ENCODE measurements around the gene REC114. TPM values are rescaled to one million over a fixed set of nuclear protein-coding genes. Genes with fewer than 3 reads are reported as not detected.
"Not testable (repeated sequence)": the region's sequence is repeated elsewhere in the genome, so short reads cannot be mapped to it uniquely, and the experiment has no call there.

The REC114 gene
- total and polyA plus RNA-seq, 8 donors, result 0.20 to 0.24 TPM; not detected in 6

DNA sequence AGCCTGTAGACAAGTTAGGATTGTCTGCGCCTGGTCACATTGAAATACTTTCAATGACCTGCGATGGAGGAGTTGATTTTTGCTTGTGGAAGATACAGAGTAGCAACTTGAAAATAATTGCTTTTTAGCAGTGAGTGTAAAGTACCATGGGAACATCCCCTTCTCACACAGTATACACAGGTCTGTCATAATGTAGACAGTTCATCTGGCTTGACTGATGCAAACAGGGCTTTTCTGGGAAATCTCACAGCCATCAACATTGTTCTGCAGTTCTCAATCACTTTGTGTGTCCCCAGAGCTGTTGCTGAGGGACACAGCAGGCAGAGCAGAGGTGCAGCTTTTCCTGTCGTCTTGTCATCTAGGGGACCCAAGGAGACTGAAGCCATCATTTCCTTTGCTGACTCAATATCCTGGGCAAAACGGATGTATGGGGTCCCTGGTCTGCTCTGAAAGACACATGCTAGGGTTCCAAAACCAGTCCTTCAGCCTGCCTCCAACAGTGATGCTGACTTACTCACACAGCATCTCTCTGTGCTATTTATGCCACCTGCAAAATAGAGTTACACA lies 5.3 kb upstream of the REC114 start:
- no peak overlapping the region for H3K4me3 ChIP-seq
- intact Hi-C loops (cut with DNase I), result no loop called here
- H3K4me1 ChIP-seq, result no peaks in the 10 kb centered on the region
- H3K36me3 ChIP-seq, result no peaks in the 10 kb centered on the region
- H3K27me3 ChIP-seq, result peaks cover 0 to 20% of the 10 kb centered on the region in 2 donors
- H3K27ac ChIP-seq, result no peak overlapping the region
- no peak for DNase-seq
- no peak for ATAC-seq
- TF ChIP-seq, protein P1, sequence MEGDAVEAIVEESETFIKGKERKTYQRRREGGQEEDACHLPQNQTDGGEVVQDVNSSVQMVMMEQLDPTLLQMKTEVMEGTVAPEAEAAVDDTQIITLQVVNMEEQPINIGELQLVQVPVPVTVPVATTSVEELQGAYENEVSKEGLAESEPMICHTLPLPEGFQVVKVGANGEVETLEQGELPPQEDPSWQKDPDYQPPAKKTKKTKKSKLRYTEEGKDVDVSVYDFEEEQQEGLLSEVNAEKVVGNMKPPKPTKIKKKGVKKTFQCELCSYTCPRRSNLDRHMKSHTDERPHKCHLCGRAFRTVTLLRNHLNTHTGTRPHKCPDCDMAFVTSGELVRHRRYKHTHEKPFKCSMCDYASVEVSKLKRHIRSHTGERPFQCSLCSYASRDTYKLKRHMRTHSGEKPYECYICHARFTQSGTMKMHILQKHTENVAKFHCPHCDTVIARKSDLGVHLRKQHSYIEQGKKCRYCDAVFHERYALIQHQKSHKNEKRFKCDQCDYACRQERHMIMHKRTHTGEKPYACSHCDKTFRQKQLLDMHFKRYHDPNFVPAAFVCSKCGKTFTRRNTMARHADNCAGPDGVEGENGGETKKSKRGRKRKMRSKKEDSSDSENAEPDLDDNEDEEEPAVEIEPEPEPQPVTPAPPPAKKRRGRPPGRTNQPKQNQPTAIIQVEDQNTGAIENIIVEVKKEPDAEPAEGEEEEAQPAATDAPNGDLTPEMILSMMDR (IDR thresholded peaks at IDR 0.05), result no peak
- no peaks in the 10 kb centered on the region for H3K9me3 ChIP-seq

DNA sequence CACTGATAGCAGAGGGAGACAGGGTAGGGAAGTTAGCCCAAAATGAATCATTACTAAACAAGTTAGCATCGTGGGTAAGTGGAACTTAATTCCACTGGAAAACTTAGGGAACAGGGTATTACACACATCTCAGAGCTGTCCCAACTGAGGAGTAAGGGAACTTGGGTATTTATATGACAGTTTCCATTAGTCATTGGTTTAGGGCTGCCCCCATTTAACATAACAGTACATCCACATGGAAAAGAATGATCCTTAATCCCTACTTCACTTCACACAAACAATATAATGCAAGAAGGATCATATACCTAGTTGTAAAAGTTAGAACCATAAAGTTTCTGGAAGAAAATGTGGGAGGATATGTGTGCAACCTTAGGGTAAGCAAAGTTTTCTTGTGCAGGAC lies 4.3 kb upstream of the REC114 start:
- H3K36me3 ChIP-seq, result no peaks in the 10 kb centered on the region
- no peaks in the 10 kb centered on the region for H3K4me1 ChIP-seq
- H3K27ac ChIP-seq, result no peak overlapping the region
- peaks cover 0 to 24% of the 10 kb centered on the region in 2 donors for H3K27me3 ChIP-seq
- H3K9me3 ChIP-seq, result no peaks in the 10 kb centered on the region
- no peak for ATAC-seq
- intact Hi-C loops (cut with DNase I), result no loop called here
- H3K4me3 ChIP-seq, result no peak overlapping the region
- TF ChIP-seq, protein P1 (IDR thresholded peaks at IDR 0.05), result no peak
- DNase-seq, result no peak

DNA sequence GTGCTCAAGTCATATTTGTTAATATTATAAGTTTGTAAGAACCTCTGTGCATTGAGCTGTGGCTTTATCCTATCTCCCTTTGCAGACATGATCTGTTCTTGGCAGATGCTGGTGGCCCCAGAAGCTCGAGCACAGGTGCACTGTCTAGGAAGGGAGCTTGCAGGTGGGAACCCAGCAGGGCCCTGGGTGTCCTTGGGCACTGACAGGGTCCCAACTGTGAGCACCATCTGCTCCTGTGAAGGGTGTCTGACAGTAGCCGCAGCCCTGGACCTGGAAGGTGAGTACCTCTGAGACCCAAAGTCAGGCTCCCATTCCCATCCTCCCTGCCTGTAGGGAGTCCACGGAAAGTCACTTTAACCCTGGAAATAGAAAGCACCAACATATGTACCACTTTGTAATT lies 2.4 kb upstream of the REC114 start:
- Histone ChIP-seq H3K27me3 (peaks cover 0 to 24% of the 10 kb centered on the region in 2 donors), H3K27ac (no peak overlapping the region), H3K36me3 (no peaks in the 10 kb centered on the region), H3K4me3 (no peak overlapping the region), H3K4me1 (no peaks in the 10 kb centered on the region), H3K9me3 (no peaks in the 10 kb centered on the region)
- no peak for ATAC-seq
- intact Hi-C loops (cut with DNase I), result no loop called here
- TF ChIP-seq, protein P1 (IDR thresholded peaks at IDR 0.05), result no peak
- DNase-seq, result no peak

DNA sequence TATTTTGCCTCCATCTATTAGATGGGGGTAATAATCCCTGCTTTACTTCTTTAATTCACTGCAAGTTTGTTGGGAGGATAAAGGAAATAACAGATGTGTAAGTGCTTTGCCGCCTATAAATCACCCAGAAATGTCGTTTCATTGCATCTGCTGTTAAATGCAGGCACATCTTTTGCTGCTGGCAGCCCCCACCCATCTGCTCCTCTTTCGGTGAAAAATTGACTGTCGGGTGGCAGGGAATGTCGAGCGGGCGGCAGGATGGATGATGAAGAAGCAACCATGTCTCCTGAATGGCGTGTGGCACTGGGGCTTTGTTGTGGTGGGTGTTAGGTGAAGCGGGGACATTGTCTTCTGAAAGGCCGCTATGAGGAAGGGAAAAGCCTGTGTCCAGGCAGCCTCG lies 543 bp upstream of the REC114 start:
- H3K27me3 ChIP-seq, result peaks cover 0 to 24% of the 10 kb centered on the region in 2 donors
- no peak overlapping the region for H3K27ac ChIP-seq
- DNase-seq (no peak), ATAC-seq (no peak)
- H3K4me3 ChIP-seq, result no peak overlapping the region
- H3K9me3 ChIP-seq, result no peaks in the 10 kb centered on the region
- intact Hi-C loops (cut with DNase I), result no loop called here
- H3K36me3 ChIP-seq, result no peaks in the 10 kb centered on the region
- TF ChIP-seq, protein P1 (IDR thresholded peaks at IDR 0.05), result no peak
- no peaks in the 10 kb centered on the region for H3K4me1 ChIP-seq

DNA sequence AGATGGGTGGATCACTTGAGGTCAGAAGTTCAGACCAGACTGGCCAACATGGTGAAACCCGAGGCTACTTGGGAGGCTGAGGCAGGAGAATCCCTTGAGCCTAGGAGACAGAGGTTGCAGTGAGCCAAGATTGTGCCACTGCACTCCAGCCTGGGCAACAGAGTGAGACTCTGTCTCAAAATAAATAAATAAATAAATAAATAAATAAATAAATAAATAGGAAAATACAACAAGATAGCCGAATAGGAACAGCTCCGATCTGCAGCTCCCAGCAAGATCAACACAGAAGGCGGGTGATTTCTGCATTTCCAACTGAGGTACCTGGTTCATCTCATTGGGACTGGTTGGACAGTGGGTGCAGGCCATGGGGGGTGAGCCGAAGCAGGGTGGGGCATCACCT lies 4.5 kb downstream of the REC114 start:
- H3K27ac ChIP-seq; intact Hi-C loops (cut with DNase I); ATAC-seq; H3K4me1 ChIP-seq; H3K9me3 ChIP-seq; H3K4me3 ChIP-seq; H3K27me3 ChIP-seq; DNase-seq; H3K36me3 ChIP-seq: not testable (repeated sequence)

DNA sequence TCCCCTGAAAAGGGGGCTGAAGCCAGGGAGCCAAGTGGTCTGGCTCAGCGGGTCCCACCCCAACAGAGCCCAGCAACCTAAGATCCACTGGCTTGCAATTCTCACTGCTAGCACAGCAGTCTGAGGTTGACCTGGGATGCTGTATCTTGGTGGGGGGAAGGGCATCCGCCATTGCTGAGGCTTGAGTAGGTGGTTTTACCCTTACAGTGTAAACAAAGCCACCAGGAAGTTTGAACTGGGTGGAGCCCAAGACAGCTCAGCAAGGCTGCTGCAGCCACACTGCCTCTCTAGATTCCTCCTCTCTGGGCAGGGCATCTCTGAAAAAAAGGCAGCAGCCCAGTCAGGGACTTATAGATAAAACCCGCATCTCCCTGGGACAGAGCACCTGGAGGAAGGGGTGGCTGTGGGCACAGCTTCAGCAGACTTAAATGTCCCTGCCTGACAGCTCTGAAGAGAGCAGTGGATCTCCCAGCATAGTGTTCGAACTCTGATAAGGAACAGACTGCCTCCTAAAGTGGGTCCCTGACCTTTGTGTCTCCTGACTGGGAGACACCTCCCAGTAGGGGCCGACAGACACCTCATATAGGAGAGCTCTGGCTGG lies 5.3 kb downstream of the REC114 start:
- H3K9me3 ChIP-seq; H3K4me3 ChIP-seq; H3K4me1 ChIP-seq; H3K27me3 ChIP-seq; H3K27ac ChIP-seq; H3K36me3 ChIP-seq; intact Hi-C loops (cut with DNase I): not testable (repeated sequence)
- DNase-seq (peak in 2 of 4 donors; percentile 3 to 61), ATAC-seq (peak; percentile 41)

GRCh38 chr15:73449980-73450379 lies 7.0 kb downstream of the REC114 start:
- H3K36me3 ChIP-seq; DNase-seq; intact Hi-C loops (cut with DNase I); H3K27me3 ChIP-seq; H3K9me3 ChIP-seq; H3K4me1 ChIP-seq; ATAC-seq; H3K27ac ChIP-seq; H3K4me3 ChIP-seq: not testable (repeated sequence)
